ENCODE results near the gene PLOD2. TPM values are rescaled to one million over a fixed set of nuclear protein-coding genes. Genes with fewer than 3 reads are reported as not detected.

Gene PLOD2
- total and polyA plus RNA-seq, 9 of the 15 experiments (the other 6 are each of a cell fraction or from before 2014, with no cell fraction given), result 0.18 to 1.5 (median 0.58) TPM

DNA sequence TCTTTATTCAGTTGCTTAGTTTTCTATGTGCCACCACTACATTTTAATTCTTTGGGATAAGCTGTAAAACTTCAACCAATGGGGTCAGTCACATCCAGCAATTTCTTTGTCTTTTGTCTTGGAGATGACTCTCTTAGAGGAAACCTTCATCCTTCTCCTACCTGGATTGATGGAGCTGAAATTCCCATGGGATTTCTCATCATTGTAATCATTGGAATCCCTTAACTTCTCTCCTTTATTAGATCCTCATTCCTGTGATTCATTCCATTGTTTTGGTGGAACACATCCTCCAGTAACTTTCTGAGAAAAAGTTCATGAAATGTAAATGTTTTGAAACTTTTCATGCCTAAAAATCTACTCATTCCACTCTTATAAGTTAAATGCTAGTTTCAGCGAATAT is 9.6 kb upstream of the PLOD2 start:
- ChIA-PET POLR2A (no interaction called here), CTCF (ENCODE audit: low intra/inter-chr PET ratio) (no interaction called here)
- Histone ChIP-seq H2AFZ (ENCODE audit: low read depth, low read length) (no peak overlapping the region), H3K36me3 (ENCODE audit: control insufficient read depth, insufficient read depth, low read length) (no peaks in the 10 kb centered on the region), H3K4me3 (no peak overlapping the region), H3K4me2 (ENCODE audit: insufficient read depth, low read length) (no peak overlapping the region), H3K9me3 (replicated peaks; ENCODE audit: control insufficient read depth, insufficient read depth, low read depth, low read length) (no peaks in the 10 kb centered on the region), H3K27me3 (ENCODE audit: control insufficient read depth in 2 of 2, insufficient read depth in 2 of 2, low read length in 2 of 2) (no peaks in the 10 kb centered on the region), H4K20me1 (replicated peaks; ENCODE audit: control insufficient read depth, insufficient read depth, low read length) (no peaks in the 10 kb centered on the region), H3K27ac (ENCODE audit: extremely low read depth, low read depth, low read length) (no peak overlapping the region), H3K9me1 (ENCODE audit: control insufficient read depth, insufficient read depth, low read length) (no peaks in the 10 kb centered on the region), H3K9ac (ENCODE audit: insufficient read depth in 1 of 2, low read depth in 2 of 2, low read length in 2 of 2) (no peak overlapping the region), H3K4me1 (replicated peaks in 1 of 2; ENCODE audit: control insufficient read depth in 2 of 2, insufficient read depth in 2 of 2, low read length in 2 of 2) (no peaks in the 10 kb centered on the region), H3K79me2 (ENCODE audit: control insufficient read depth, insufficient read depth, low read length) (no peaks in the 10 kb centered on the region)
- no peak for ATAC-seq
- in situ Hi-C loops (cut with MboI), result no loop called here
- no peak for FAIRE-seq
- intact Hi-C loops (cut with micrococcal nuclease), result no loop called here
- no peak for DNase-seq (ENCODE audit: extremely low read depth in 1 of 4, low spot score in 3 of 4)
- WGBS (ENCODE audit: insufficient coverage, low coverage, missing lambda C conversion rate), result 0% methylated on average over 1 of the region's 1 CpG
- no TSS peak for BruUV-seq (replicated peaks)
- TF ChIP-seq, protein P1, sequence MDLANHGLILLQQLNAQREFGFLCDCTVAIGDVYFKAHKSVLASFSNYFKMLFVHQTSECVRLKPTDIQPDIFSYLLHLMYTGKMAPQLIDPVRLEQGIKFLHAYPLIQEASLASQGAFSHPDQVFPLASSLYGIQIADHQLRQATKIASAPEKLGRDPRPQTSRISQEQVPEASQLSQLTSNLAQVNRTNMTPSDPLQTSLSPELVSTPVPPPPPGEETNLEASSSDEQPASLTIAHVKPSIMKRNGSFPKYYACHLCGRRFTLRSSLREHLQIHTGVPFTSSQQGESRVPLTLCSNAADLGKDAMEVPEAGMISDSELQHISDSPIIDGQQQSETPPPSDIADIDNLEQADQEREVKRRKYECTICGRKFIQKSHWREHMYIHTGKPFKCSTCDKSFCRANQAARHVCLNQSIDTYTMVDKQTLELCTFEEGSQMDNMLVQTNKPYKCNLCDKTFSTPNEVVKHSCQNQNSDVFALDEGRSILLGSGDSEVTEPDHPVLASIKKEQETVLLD (IDR thresholded peaks at IDR 0.05), result no peak
- TF ChIP-seq SRSF9 (IDR thresholded peaks at IDR 0.05; ENCODE audit: borderline replicate concordance, low read depth, low read length) (no peak), RAD21 (CRISPR knock-in tag; conservative IDR thresholded peaks at IDR 0.05 in 1 of 2, IDR thresholded peaks at IDR 0.05 in 1 of 2) (no peak), DPF2 (IDR thresholded peaks at IDR 0.05) (no peak), HSF4 (CRISPR knock-in tag; IDR thresholded peaks at IDR 0.05; ENCODE audit: borderline replicate concordance) (no peak), JUNB (CRISPR knock-in tag; conservative IDR thresholded peaks at IDR 0.05) (no peak), DNMT1 (IDR thresholded peaks at IDR 0.05) (no peak), COPS2 (conservative IDR thresholded peaks at IDR 0.05) (no peak), ZNF507 (tag; conservative IDR thresholded peaks at IDR 0.05) (no peak), CBFB (CRISPR knock-in tag; IDR thresholded peaks at IDR 0.05) (no peak)
- TF ChIP-seq, protein P2, sequence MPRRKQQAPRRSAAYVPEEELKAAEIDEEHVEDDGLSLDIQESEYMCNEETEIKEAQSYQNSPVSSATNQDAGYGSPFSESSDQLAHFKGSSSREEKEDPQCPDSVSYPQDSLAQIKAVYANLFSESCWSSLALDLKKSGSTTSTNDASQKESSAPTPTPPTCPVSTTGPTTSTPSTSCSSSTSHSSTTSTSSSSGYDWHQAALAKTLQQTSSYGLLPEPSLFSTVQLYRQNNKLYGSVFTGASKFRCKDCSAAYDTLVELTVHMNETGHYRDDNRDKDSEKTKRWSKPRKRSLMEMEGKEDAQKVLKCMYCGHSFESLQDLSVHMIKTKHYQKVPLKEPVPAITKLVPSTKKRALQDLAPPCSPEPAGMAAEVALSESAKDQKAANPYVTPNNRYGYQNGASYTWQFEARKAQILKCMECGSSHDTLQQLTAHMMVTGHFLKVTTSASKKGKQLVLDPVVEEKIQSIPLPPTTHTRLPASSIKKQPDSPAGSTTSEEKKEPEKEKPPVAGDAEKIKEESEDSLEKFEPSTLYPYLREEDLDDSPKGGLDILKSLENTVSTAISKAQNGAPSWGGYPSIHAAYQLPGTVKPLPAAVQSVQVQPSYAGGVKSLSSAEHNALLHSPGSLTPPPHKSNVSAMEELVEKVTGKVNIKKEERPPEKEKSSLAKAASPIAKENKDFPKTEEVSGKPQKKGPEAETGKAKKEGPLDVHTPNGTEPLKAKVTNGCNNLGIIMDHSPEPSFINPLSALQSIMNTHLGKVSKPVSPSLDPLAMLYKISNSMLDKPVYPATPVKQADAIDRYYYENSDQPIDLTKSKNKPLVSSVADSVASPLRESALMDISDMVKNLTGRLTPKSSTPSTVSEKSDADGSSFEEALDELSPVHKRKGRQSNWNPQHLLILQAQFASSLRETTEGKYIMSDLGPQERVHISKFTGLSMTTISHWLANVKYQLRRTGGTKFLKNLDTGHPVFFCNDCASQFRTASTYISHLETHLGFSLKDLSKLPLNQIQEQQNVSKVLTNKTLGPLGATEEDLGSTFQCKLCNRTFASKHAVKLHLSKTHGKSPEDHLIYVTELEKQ (CRISPR knock-in tag; IDR thresholded peaks at IDR 0.05), result no peak
- TF ChIP-seq, protein P3, sequence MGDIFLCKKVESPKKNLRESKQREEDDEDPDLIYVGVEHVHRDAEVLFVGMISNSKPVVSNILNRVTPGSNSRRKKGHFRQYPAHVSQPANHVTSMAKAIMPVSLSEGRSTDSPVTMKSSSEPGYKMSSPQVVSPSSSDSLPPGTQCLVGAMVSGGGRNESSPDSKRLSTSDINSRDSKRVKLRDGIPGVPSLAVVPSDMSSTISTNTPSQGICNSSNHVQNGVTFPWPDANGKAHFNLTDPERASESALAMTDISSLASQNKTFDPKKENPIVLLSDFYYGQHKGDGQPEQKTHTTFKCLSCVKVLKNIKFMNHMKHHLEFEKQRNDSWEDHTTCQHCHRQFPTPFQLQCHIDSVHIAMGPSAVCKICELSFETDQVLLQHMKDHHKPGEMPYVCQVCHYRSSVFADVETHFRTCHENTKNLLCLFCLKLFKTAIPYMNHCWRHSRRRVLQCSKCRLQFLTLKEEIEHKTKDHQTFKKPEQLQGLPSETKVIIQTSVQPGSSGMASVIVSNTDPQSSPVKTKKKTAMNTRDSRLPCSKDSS (IDR thresholded peaks at IDR 0.05; ENCODE audit: low read depth, partially characterized antibody), result no peak
